Right forelimb (tissue), 1 donor: ENCODE results near the gene SUGT1.

Experiments
- DNase-seq: peaks from one replicate; pipeline ENCODE4 v3.0.0-alpha.2; 2018

SUGT1 gene

GRCh38 chr13:52738719-52739467 is 86.3 kb downstream of the SUGT1 start:
- peak; percentile 70 for DNase-seq

GRCh38 chr13:52739468-52740071 is 86.9 kb downstream of the SUGT1 start, which contains the start of gene CNMD:
TSS of gene CNMD (minus strand) at chr13:52739820. CDS start at chr13:52739701, 119 bp downstream.
- peak; percentile 47 for DNase-seq

- no peak for DNase-seq
These were observed 90.9 kb downstream of the SUGT1 start for GRCh38 chr13:52743569-52743968.

GRCh38 chr13:52743988-52744387 is 91.4 kb downstream of the SUGT1 start:
- DNase-seq = no peak

- DNase-seq = no peak
These were observed 92.3 kb downstream of the SUGT1 start for GRCh38 chr13:52744842-52745375.

- DNase-seq = no peak
These were observed 93.5 kb downstream of the SUGT1 start for GRCh38 chr13:52746141-52746540.

- no peak for DNase-seq
These were observed 96.8 kb downstream of the SUGT1 start for GRCh38 chr13:52749419-52749818.
